ENCODE results near the gene FARP2. TPM values are rescaled to one million over a fixed set of nuclear protein-coding genes. Genes with fewer than 3 reads are reported as not detected.

Gene FARP2
- total and polyA plus RNA-seq, 2 of the 13 experiments (the other 11 are each of a cell fraction or from before 2014, with no cell fraction given) = 28.0 to 45.4 TPM

DNA sequence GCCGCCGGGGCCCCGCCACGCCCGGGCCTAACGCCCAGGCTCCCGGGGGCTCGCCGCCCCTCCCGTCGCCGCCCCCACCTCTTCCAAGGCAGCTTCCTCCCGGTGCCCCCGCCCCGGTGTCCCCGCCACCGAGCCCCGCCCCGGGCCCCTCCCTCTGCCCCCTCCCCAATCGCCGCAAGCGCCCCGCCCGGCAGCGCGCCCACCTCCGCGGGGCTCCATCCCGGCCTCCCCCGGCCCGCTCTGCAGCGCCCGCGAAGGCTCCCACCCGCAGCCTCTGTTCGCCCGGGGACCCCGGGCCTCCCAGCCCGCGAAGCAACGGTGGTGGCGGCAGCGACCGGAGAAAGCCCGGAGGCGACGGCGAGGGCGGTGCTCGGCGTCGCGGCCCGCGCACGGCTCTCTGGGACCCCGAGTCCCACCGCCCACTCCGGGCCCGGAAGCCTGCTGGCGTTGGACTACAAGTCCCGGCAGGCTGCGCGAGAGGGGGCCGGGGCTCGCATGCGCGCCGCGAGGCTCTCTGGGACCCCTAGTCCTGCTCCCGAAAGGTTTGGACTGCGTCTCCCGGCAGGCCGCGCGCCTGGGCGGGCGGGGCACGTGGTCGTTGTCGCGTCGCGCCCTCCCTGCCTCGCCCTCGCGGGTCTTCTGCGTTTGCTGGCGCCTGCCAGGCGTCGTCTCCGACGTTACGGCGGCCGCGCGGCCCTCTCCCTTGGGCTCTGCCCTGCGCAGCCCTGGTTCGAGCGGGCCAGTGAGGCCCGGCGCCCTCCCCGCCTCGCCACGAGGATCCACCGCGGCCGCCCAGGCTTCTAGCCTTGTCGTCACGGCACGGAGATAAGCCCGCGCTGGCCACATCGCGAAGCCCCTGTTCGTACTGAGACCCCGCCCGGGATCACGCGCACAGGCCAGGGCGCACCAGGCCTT is 152.4 kb downstream of the FARP2 start, which contains the start of gene STK25 (continued):
- TF ChIP-seq SIN3B (IDR thresholded peaks at IDR 0.05; ENCODE audit: low read length) (no peak), ZNF552 (CRISPR knock-in tag; IDR thresholded peaks at IDR 0.05; ENCODE audit: borderline replicate concordance) (peak; percentile 98), GFI1 (CRISPR knock-in tag; IDR thresholded peaks at IDR 0.05; ENCODE audit: borderline replicate concordance) (peak; percentile 81; the same call in 1 of the 2 replicates), ZNF713 (CRISPR knock-in tag; IDR thresholded peaks at IDR 0.05) (peak; percentile 99), ZBTB43 (CRISPR knock-in tag; conservative IDR thresholded peaks at IDR 0.05) (peak; percentile 96), ZNF549 (CRISPR knock-in tag; IDR thresholded peaks at IDR 0.05) (0 out of 2 replicates have a peak, but pooled peaks have one; percentile 69), MXD4 (CRISPR knock-in tag; IDR thresholded peaks at IDR 0.05) (peak; percentile 98), CBFB (CRISPR knock-in tag; IDR thresholded peaks at IDR 0.05) (peak; percentile 96), GLI4 (CRISPR knock-in tag; IDR thresholded peaks at IDR 0.05; ENCODE audit: borderline replicate concordance) (peak; percentile 98), SMAD9 (CRISPR knock-in tag; IDR thresholded peaks at IDR 0.05) (peak; percentile 99), BCL6 (CRISPR knock-in tag; IDR thresholded peaks at IDR 0.05) (peak; percentile 79), ZFP62 (CRISPR knock-in tag; IDR thresholded peaks at IDR 0.05) (peak; percentile 95; the same call in 1 of the 2 replicates), ZNF124 (CRISPR knock-in tag; IDR thresholded peaks at IDR 0.05) (peak; percentile 99), HNF4G (IDR thresholded peaks at IDR 0.05; ENCODE audit: borderline replicate concordance, low read depth, low read length) (no peak), HNF4G (CRISPR knock-in tag; IDR thresholded peaks at IDR 0.05; ENCODE audit: borderline replicate concordance, low read depth) (no peak; the same call in none of the 2 replicates)
- TF ChIP-seq, protein P1, sequence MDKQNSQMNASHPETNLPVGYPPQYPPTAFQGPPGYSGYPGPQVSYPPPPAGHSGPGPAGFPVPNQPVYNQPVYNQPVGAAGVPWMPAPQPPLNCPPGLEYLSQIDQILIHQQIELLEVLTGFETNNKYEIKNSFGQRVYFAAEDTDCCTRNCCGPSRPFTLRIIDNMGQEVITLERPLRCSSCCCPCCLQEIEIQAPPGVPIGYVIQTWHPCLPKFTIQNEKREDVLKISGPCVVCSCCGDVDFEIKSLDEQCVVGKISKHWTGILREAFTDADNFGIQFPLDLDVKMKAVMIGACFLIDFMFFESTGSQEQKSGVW (CRISPR knock-in tag; IDR thresholded peaks at IDR 0.05; ENCODE audit: borderline replicate concordance) = peak; percentile 95
- TF ChIP-seq, protein P2, sequence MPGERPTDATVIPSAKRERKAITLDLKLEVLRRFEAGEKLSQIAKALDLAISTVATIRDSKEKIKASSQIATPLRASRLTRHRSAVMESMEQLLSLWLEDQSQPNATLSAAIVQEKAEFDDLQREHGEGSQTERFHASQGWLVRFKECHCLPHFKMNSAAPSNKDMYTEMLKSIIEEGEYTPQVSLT (CRISPR knock-in tag; IDR thresholded peaks at IDR 0.05; ENCODE audit: borderline replicate concordance, low read depth) = peak; percentile 85; the same call in 1 of the 2 replicates
- TF ChIP-seq, protein P3, sequence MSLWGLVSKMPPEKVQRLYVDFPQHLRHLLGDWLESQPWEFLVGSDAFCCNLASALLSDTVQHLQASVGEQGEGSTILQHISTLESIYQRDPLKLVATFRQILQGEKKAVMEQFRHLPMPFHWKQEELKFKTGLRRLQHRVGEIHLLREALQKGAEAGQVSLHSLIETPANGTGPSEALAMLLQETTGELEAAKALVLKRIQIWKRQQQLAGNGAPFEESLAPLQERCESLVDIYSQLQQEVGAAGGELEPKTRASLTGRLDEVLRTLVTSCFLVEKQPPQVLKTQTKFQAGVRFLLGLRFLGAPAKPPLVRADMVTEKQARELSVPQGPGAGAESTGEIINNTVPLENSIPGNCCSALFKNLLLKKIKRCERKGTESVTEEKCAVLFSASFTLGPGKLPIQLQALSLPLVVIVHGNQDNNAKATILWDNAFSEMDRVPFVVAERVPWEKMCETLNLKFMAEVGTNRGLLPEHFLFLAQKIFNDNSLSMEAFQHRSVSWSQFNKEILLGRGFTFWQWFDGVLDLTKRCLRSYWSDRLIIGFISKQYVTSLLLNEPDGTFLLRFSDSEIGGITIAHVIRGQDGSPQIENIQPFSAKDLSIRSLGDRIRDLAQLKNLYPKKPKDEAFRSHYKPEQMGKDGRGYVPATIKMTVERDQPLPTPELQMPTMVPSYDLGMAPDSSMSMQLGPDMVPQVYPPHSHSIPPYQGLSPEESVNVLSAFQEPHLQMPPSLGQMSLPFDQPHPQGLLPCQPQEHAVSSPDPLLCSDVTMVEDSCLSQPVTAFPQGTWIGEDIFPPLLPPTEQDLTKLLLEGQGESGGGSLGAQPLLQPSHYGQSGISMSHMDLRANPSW (CRISPR knock-in tag; IDR thresholded peaks at IDR 0.05; ENCODE audit: borderline replicate concordance) = peak; percentile 64; the same call in 1 of the 2 replicates
- TF ChIP-seq, protein P4, sequence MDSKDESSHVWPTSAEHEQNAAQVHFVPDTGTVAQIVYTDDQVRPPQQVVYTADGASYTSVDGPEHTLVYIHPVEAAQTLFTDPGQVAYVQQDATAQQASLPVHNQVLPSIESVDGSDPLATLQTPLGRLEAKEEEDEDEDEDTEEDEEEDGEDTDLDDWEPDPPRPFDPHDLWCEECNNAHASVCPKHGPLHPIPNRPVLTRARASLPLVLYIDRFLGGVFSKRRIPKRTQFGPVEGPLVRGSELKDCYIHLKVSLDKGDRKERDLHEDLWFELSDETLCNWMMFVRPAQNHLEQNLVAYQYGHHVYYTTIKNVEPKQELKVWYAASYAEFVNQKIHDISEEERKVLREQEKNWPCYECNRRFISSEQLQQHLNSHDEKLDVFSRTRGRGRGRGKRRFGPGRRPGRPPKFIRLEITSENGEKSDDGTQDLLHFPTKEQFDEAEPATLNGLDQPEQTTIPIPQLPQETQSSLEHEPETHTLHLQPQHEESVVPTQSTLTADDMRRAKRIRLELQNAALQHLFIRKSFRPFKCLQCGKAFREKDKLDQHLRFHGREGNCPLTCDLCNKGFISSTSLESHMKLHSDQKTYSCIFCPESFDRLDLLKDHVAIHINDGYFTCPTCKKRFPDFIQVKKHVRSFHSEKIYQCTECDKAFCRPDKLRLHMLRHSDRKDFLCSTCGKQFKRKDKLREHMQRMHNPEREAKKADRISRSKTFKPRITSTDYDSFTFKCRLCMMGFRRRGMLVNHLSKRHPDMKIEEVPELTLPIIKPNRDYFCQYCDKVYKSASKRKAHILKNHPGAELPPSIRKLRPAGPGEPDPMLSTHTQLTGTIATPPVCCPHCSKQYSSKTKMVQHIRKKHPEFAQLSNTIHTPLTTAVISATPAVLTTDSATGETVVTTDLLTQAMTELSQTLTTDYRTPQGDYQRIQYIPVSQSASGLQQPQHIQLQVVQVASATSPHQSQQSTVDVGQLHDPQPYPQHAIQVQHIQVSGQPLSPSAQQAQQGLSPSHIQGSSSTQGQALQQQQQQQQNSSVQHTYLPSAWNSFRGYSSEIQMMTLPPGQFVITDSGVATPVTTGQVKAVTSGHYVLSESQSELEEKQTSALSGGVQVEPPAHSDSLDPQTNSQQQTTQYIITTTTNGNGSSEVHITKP (CRISPR knock-in tag; IDR thresholded peaks at IDR 0.05; ENCODE audit: low read depth) = peak; percentile 71; the same call in 1 of the 2 replicates

All from HepG2 (cell line).